ENCODE data around the gene TNIK.

The TNIK gene

DNA sequence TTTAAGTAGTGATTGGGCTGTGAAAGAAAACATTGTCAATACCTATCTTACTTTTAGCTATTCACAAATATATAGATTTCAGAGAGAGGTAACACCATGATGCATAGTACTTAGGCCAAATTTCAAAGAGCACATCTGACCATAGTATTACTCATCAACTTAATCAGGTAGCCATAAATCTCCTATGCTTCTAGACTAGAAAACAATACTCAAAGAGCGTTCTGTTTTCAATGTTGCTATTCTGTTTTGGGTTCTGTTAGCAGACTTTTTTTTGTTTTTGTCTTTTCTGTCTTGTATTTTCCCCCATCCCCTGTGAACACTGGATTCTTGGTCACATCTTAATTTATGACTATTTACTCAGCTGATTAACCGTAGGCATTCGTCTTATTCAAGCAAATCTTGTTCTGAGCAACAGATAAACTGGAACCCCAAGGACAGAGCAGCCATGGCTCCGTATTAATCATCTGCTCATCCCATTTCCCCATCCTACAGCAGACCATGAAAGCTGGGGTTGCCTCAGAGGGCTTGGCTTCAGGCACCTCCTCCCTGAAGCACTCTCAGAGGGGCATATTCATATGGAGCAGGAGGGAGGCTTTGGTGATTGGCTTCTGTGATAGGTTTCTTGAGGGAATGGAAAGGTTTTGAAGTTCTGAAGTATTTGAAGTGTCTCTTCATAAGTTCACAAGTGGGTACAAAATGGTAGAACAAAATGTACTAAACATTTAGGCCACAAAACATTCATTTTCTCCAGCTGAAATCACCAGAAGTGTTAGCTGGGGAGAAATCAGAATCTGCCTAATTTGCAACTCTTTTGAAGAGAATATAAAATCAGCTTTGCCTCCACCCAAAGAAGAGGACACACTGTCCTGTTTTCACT, 105.3 kb downstream of the TNIK start:
- DNase-seq = no peak

DNA sequence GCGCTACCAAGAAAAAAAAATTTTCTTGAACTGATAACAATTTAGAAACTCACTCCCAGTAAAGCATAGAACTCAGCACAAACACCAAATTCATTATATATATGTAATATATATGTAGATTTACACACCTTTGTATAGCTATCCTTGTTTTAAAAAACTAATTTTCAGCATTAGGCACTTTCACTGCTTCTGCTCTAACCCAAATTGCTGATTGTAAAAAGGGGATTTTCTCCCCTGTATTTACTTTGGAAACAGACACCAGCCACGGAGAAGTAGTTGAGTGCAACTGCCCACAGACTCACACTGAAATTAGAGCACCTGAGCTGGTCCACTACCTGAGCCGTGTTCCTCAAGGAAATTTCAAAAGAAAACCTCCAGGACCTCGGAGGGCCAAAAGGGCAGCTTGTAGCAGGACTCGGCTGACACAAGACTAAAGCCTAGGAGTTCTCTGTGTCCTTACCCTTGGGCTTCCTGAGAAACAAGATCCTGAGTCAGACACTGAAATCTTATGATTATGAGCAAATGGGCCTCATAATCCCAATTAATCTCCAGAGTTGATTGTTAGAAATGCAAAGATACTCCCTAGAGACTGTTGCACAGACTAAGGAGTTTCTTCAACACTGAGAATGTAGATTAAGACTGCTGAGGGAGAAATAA, 106.0 kb downstream of the TNIK start:
- no peak for DNase-seq

DNA sequence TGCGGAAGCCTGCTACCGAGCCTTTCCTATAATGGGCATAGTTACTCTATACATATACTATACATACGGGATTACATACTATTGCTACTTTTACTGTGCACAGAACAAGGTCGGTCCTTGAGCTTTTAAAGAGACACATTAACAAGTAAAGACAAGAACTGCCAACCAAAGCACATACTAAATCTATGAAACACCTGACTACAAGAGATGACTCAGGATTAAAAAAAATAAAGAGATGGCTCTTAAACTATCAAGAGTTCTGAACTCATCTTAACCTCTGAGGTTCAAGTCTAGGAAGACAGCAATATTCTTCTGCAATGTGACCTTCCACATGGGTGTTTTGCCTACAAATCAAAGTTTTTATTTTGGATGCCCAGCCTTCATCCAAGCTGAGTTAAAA, 106.8 kb downstream of the TNIK start:
- DNase-seq = no peak

DNA sequence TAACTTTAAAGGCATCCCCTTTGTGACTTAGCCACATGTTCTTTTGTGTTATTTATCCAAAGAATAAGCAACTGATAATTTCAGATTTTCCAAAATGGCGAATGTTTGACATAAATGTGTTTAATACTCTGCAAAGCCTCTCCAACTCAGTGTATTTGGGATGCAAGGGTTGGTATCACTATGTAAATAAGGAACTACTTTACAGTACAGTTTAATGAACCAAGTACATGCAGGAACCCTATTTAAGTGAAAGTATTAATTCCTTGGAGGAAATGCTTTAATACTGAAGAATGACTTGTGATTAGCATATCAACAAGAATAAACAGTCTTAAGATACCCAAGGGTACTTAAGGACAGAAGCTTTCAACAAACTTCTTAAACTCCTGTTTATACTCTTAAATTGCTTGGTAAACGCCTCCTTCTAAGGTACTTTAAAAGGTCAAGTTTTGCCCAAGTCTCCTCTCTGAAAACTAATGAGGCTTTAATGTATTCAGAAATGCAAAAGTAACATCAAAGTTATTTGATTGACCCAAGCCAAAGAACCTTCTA, 107.7 kb downstream of the TNIK start:
- no peak for DNase-seq

DNA sequence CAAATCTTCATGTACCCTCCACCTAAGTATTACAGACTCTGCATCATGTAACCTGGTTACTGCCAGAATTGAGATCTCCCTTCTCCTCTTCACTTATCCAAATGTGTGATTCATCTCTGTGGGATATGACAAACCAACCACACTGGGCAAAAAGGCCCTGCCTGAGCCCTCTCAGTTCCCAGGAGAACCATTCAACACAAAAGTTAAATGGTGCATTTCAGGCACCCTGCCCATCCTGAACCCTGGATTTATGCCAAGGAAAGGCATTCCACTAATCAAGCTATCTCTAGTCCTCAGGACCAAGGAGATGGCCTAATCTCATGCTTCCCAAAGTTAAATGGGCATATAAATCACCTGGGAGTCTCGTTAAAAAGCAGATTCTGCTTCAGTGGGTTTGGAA, 108.5 kb downstream of the TNIK start:
- DNase-seq = no peak

DNA sequence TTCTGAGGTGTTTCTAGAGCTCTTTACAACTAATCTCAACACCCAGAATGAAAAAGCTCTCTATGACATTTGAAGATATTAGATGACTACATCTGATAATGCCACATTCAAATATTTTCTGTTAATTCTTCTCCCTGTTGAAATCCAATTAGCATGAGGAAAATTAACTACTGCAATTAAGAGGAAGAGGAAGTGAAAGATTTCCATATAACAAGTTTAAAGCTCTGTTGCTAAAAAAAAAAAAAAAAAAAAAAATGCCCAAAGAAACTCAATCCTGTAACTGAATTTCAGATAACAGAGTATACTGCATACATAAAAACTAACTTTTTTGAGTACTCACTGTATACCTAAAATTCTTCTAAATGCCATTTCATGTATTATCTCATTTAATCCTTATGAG, 109.8 kb downstream of the TNIK start:
- DNase-seq = no peak

DNA sequence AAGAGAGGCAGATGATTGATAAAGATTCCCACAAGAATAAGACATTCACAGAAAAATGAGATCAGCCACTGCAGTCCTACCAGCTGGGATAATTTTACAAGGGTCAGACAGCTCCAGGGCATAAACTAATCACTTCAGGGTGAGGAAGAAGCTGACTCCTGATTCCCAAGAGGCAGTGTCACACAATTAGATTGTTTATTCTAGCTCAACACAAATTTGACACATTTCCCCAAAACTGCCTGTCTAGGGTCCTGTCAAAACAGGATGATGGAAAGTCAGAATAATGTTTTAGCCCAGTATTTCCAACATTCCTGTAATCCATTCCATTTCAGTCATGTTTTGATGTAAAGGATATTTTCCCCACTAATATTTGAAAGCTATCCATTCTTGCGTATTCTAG, 110.8 kb downstream of the TNIK start:
- DNase-seq = no peak

DNA sequence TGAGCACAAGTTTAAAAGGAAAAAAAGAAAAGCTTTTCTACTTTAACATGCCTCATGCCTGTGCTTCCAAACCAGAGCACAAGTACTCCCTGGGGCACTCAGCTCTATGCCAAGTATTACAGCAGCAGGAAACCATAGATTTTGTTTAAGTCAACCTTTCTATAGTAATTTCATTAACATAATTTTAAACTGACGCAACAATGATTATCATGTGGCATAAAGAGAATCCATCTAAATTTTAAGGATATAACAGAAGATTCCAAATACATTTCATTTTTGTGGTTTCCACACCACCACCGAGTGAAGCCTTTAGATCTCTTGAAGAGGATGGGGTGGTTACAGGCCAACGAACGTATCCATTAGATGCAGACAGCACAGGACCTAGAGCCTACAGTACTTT, 112.1 kb downstream of the TNIK start:
- no peak for DNase-seq

DNA sequence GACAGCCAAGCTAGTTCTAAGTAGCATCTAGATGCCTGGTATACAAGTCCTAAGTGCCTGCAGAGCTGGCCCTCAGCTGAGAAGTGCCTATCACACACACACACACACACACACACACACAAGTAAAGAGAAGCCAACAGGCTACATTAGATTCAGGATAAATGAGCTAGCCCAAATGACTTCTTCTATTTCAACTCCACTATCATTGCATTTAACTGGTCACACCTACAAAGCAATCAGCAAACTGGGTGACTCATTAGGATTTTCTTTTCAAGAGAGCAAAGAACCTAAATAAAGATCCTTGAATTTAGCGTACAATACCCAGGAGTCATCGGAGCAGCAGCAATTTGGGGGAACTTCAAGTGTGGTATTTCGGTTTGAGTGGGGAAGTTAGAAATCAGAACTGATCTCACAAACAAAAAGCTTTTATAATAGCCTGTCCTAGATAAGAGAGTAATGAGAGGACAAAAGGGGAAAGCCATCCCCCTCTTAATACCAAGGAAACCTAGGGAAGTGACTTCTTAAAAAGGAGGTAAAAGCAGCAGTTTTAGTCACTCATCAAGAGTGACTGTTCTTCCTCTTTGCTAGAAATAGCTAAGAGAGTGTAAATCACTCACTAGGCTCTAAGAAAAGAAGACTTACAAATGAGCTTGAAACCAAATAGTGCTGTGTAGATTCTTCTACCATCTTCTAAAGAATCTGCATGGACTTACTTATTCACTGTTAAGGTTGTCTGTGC, 112.7 kb downstream of the TNIK start:
- DNase-seq = no peak

DNA sequence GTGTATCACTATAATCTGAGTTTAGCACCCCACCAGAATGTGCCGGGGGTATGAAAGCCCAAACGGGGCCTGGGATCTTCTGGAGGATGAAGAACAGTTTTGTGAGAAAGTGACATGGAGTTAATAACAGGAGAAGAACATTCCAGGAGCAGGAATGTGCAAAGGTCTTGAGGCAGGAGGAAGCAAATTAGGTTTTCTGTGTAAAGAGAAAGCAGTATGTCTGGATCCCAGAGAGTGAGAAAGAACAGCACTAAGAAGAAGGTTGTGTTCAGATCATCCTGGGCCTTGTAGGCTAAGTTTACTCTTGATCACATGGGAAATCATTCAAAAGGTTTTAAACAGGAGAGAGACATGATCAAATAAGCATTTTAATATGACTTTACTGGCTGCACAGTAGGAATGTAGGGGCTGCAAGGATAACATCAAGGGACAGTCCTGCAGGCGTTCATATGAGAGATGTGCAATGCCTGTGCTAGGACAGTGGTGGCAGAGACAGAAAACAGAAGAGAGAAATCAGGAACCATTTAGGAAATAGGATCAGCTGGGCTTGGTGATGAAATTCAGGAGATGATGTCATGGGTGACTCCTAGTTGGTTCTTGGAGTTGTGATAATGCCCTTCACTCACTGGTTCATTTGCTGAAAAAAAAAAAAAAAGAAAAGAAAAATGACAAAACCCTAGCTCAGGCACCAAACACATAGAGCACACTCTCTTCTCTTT, 113.5 kb downstream of the TNIK start:
- no peak for DNase-seq

DNA sequence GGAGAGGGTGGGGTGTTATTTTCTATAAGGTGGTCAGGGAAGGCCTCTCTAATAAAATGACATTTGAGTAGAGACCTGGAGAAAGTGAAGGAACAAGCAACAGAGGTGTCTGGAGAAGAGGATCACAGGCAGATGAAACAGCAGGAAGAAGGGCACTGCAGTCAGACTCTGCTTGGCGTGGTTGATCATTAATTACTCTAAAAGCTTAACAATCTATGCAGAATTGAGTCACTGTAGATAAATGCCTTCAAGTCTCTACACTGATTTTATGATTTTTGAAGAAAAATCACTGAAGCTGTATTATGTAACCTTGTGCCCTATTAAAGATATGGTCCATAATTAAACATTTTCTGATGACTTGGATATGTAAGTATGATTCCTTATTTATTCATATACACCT, 114.2 kb downstream of the TNIK start:
- no peak for DNase-seq

DNA sequence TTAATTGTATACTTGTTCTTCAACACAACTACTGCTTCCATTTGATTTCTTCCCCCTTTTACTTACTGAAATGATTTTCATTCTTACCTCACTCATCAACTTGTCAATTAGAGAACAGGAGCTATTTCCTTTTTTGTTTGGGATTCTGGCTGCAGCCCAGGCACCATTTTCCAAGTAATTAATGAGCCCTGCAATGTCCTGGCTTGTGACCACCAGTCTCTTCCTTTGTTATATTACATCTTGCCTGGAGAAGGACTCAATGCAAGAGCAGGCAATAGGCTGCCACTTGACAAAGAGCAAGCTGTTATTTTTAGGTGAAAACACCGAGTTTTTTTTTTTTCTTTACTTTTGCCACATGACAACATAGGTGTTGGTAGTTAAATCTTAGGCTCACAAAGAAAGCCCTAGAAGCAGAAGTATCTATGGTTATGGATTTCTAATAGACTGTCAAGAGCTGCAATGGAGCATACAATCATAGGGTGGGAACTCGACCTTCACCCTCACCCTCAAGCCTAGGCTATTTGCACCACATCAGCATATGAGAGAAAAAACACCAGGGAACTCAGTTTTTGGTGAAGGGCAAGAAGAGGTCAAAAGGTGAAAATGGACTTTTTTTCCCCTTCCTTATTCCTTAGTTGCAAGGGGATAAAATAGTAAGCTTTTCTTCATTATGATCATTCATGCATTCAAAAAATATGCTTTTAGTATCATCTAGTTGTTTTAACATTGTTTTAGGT, 114.9 kb downstream of the TNIK start:
- no peak for DNase-seq

DNA sequence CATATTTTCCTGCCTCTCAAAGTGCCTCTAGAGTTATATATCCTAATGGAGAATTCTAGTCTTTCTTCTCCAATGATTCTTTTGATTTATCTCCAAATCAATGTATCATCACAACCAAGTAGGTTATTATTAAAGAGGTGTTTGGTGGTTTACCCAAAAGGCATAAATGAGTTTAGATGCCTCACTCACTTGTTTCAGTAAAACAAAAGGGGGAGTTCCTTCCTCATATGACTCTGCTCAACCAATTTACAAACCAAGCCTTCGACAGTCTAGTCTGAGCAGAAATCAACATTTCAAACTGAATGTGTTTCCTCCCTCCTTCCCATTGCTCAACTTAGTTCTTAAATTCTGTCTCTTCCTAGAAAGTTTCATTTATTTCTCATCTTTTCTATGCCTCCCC, 116.5 kb downstream of the TNIK start:
- no peak for DNase-seq

DNA sequence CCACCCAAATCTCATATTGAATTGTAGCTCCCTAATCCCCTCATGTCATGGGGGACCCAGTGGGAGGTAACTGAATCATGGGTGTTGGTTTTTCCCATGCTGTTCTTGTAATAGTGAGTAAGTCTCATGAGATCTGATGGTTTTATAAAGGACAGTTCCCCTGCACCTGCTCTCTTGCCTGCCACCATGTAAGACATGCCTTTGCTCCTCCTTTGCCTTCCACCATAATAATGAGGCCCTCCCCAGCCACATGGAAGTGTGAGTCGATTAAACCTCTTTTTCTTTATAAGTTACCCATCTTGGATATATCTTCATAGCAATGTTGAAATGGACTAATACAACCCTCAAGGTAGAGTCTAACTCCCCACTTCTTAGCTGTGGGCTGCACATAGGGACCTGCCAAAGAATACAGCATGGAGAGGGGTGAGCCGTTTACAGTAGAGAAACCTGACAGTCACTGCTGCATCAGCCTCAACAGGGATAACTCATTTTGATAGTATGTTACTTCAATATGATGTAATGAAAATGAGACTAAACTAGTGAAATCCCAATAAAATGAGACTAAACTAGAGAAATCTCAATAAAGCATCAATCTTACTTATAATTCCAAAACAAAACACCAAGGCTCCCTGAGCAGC, 117.3 kb downstream of the TNIK start:
- DNase-seq = no peak

DNA sequence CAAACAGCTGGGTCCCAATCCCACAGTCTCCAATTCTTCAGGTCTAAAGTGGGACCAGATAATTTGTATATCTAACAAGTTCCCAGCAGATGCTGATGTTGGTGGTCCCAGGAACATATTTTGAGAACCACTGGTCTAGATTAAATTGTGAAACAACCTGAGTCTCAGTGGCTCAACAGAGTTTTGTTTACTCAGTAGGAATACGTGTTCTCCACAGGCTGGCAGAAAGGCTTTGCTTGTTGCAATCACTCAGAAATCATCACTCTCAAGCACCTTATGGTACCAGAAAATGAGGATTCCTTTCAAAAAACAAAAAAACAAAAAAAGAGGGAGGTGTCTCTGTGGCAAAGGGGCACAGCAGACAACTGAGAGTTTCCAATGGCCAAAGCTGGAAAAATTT, 118.0 kb downstream of the TNIK start:
- DNase-seq = no peak

DNA sequence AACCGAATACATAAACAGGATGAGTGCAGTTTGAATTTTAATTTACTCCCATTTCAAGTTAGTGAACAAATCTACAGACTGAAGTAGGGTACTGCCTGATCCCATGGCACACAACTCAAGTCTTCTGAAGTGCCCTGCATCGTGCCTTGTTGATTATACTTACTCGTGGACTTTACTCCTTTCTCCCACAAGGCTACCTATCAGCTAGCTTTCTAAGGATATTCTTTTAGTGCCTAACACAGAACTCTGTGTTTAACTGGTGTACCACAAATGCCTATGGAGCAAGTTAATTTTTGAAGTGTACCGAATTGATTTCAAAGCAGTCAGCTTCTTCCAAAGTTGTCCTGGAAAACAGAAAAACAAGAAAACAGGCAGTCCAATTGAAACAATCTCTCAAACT, 119.8 kb downstream of the TNIK start:
- DNase-seq = no peak

DNA sequence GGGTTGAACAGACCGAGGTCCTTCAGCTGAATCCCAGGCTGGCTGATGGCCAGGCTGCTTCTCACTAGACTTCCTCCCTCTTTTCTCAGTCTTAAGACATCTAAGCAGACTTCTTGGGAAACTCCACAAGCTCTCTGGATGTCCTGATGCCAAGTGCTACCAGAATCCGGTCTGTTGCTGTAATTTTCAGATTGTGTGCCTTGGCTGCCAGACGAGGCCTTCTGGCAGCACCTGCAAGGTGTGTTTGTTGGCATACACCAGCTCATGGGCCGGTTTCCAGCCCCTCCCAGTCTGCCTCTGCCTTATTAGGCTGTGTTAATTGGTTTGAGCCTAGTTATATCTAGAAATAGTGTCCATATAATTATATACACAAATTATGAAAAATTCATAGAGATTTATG, 120.6 kb downstream of the TNIK start:
- no peak for DNase-seq

DNA sequence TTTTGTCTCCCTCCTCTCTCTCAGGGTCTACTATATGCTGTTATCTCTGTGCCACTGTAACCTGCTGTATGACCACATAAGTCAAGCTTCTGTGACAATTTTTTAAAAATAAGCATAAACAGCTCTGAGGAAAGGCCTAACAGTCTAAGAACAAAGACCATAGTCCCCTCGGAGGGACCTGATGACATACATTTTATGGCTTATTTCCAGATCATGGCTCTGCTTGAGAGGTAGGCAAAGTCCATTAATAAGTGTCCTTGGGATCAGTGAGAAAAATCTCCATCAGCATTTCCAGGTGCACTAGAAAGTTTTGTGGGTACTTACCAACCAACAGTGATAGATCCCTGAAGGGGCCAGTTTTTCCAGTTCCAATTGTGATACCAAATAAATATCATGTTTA, 123.8 kb downstream of the TNIK start:
- no peak for DNase-seq

DNA sequence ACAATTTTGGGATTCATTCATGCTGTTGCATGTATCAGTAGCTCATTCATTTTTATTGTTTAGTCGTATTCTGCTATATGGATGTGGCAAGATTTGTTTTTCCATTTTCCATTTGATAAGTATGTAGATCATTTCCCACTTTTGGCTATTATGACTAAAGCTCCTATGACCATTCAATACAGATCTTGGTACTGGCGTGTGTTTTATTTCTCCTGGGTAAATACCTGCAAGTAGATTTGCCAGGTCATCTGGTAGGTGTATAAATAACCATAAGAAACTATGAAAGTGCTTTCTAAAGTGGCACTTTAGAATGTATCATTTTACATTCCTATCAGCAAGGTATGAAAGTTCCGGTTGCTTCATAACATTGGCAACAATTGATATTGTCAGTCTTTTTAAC, 124.6 kb downstream of the TNIK start:
- no peak for DNase-seq

DNA sequence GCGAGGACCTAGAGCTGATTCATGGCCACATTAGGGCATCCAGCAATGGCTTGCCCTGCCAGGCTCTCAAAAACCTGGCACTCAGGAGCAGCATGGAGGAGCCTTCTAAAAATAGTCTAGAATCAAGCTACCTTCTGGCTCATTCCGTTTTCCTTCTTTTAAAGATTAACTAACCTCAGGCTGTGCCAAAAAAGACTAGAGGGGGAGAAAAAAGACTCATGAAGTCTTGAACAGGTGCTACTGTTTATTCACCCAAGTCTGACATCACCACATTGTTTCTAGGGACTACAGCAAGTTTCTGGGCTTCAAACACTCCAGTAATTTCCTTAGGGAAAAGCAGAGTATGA, 125.8 kb downstream of the TNIK start:
- DNase-seq = no peak

DNA sequence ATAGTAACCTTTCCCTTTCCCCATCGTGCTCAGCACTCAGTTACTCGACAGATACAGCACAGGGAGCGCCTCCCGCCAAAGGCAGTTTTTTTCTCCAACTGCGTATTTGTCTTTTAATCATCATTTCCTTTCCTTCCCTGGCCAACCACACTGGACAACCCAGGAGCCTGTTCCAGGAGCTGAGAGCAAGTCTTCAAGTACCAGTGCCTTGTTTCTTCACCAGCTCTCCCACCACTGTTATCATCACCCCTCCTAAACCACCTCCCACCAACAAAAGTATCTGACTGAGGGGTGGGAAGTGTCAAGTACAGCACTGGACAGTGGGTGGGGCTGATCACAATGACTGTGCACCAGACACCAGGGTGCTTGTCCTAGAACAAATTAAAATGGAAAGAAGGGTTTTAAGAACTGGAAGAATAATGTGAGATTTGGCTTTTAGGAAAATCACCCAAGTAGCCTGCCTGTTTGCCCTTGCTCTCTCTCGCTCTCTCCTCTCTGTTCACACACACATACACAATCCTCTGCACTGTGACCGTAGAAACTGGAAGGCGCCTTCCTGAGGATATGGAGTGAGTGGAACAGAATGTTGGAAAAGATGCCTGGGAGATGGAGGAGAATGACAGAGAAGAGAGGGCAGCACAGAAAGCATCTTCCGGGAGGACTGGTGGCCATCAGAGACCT, 126.3 kb downstream of the TNIK start:
- DNase-seq = no peak
